Measurements from ENCODE around the gene POLR3A. TPM values are rescaled to one million over a fixed set of nuclear protein-coding genes. Genes with fewer than 3 reads are reported as not detected.

POLR3A gene
- total RNA-seq, 1 experiment from 2014 or later = 38.0 TPM

DNA sequence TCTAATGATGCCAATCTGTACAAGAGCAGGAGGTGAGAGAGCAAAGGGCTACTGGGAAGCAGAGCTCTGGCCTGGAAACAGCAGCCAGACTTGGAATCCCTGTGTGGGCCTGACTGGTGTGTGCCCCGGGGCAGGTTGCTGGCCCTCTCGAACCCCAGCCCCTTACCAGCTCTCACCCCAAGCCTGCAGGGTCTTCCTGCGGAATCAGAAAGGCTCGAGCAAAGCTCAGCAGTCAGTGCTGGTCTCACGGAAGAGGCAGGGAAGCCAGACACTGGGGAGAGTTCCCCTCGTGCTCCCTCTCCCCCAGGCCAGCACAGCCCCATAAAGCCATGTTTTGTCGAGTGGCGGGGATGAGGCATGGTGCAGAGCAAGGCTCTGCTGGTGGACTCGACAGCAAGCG is 50.1 kb downstream of the POLR3A start:
- Mint-ChIP-seq H3K4me3 (no peak overlapping the region), H3K36me3 (ENCODE audit: insufficient read depth in 1 of 3, low read depth in 3 of 3) (peaks cover 50 to 77% (median 75%) of the 10 kb centered on the region in 3 experiments; a peak in 6 of 7 replicates), H3K4me1 (peaks cover 7 to 9% of the 10 kb centered on the region in 2 experiments), H3K27ac (no peak overlapping the region), H3K9me3 (no peaks in the 10 kb centered on the region), H3K27me3 (ENCODE audit: low read depth) (no peaks in the 10 kb centered on the region)
- Histone ChIP-seq H3T11ph (ENCODE audit: low read length) (no peak overlapping the region), H4K20me1 (ENCODE audit: control insufficient read depth, insufficient read depth, insufficient read length) (no peaks in the 10 kb centered on the region), H3K14ac (ENCODE audit: insufficient read depth, low read length) (no peak overlapping the region), H3K79me1 (ENCODE audit: insufficient read depth, low read depth, low read length, poor library complexity, severe bottlenecking) (no peaks in the 10 kb centered on the region), H2BK20ac (ENCODE audit: low read depth, low read length, poor library complexity, severe bottlenecking) (no peak overlapping the region), H3K23me2 (ENCODE audit: insufficient read length, low read depth, low read length, poor library complexity, severe bottlenecking) (no peaks in the 10 kb centered on the region), H4K8ac (replicated peaks; ENCODE audit: insufficient read length, low read depth, low read length) (no peak overlapping the region), H3K27me3 (ENCODE audit: insufficient read depth, low read length) (no peaks in the 10 kb centered on the region), H3K4me1 (ENCODE audit: insufficient read depth, low read length) (no peaks in the 10 kb centered on the region), H3K56ac (ENCODE audit: insufficient read length, low read depth, low read length) (no peak overlapping the region), H3K23ac (ENCODE audit: insufficient read length, low read depth, low read length) (no peak overlapping the region), H4K5ac (ENCODE audit: insufficient read length, low read depth, low read length) (no peak overlapping the region), H3K4me2 (ENCODE audit: insufficient read depth, insufficient read length, low read length) (no peak overlapping the region), H2AK5ac (ENCODE audit: insufficient read length, low read length) (no peak overlapping the region), H3K79me2 (ENCODE audit: insufficient read depth, low read length) (no peaks in the 10 kb centered on the region), H4K91ac (ENCODE audit: insufficient read length, low read depth, low read length) (no peak overlapping the region), H2BK5ac (ENCODE audit: insufficient read length, low read length) (no peak overlapping the region), H3K18ac (ENCODE audit: insufficient read length, low read depth, low read length) (no peak overlapping the region), H3K9me3 (ENCODE audit: control insufficient read depth, low read depth, low read length) (no peaks in the 10 kb centered on the region), H3K27ac (ENCODE audit: insufficient read length, low read depth, low read length) (no peak overlapping the region), H2AFZ (ENCODE audit: low read length) (no peak overlapping the region), H2BK120ac (ENCODE audit: low read depth, low read length, poor library complexity, severe bottlenecking) (no peak overlapping the region), H2BK15ac (ENCODE audit: low read depth, low read length) (no peak overlapping the region), H3K4ac (ENCODE audit: low read depth, low read length) (no peak overlapping the region), H2BK12ac (ENCODE audit: insufficient read length, low read depth, low read length) (no peak overlapping the region), H3K9ac (ENCODE audit: extremely low read depth, insufficient read length, low read length) (no peak overlapping the region)
- no peak for DNase-seq
- no peak for TF ChIP-seq CTCF (conservative IDR thresholded peaks at IDR 0.05)
- WGBS (ENCODE audit: extremely low coverage, insufficient read length, low lambda C conversion rate) = no CpG with 5 or more reads among the region's 10 CpGs
